HEK293T (cell line): ENCODE results near the gene TAT.

Experiments used
- CTCF ChIA-PET: fragments of 350-600 bp; formaldehyde crosslinking; extraction: SDS; loops from one replicate; lab custom pipeline; 2021; ENCODE audit warnings: antibody characterized with exemption, inconsistent platforms; lab: Yijun Ruan, JAX
- POLR2A ChIA-PET: fragments of 350-600 bp; formaldehyde crosslinking; extraction: SDS; loops from one replicate; lab custom pipeline; 2020; ENCODE audit warnings: antibody characterized with exemption, inconsistent platforms; lab: Yijun Ruan, JAX
- DNase-seq: peaks from one replicate; pipeline ENCODE4 v3.0.0; 2012; ENCODE audit warnings: mixed read lengths; ENCODE audit errors: extremely low spot score
- ARNT ChIP-seq: fragments of 450-650 bp; IDR thresholded peaks from 2 replicates; pipeline ENCODE4 v1.6.1; 2017; ENCODE audit warnings: mild to moderate bottlenecking
- BHLHE40 ChIP-seq: fragments of 450-650 bp; IDR thresholded peaks from 2 replicates; pipeline ENCODE4 v1.6.1; 2016; ENCODE audit warnings: mild to moderate bottlenecking, moderate library complexity, borderline replicate concordance
- CTBP1 ChIP-seq: fragments of 450-650 bp; IDR thresholded peaks from 2 replicates; pipeline ENCODE4 v1.6.1; 2016; ENCODE audit warnings: borderline replicate concordance
- ELF4 ChIP-seq: fragments of 450-650 bp; IDR thresholded peaks from 2 replicates; pipeline ENCODE4 v1.6.1; 2017; ENCODE audit warnings: antibody characterized with exemption
- FOXA1 ChIP-seq: fragments of 450-650 bp; IDR thresholded peaks from 2 replicates; pipeline ENCODE4 v1.6.1; 2016; ENCODE audit warnings: mild to moderate bottlenecking
- FOXK2 ChIP-seq: fragments of 450-650 bp; IDR thresholded peaks from 2 replicates; pipeline ENCODE4 v1.6.1; 2016; ENCODE audit warnings: mild to moderate bottlenecking
- FOXM1 ChIP-seq: fragments of 450-650 bp; IDR thresholded peaks from 2 replicates; pipeline ENCODE4 v1.6.1; 2017; ENCODE audit warnings: mild to moderate bottlenecking, borderline replicate concordance
- HDGF ChIP-seq: fragments of 450-650 bp; IDR thresholded peaks from 2 replicates; pipeline ENCODE4 v1.6.1; 2017; ENCODE audit warnings: antibody characterized with exemption, borderline replicate concordance
- L3MBTL2 ChIP-seq: fragments of 450-650 bp; conservative IDR thresholded peaks from 2 replicates; pipeline ENCODE4 v1.6.1; 2016; ENCODE audit warnings: mild to moderate bottlenecking
- LEF1 ChIP-seq: fragments of 450-650 bp; IDR thresholded peaks from 2 replicates; pipeline ENCODE4 v1.6.1; 2017; ENCODE audit warnings: mild to moderate bottlenecking, borderline replicate concordance
- NFRKB ChIP-seq: fragments of 450-650 bp; IDR thresholded peaks from 2 replicates; pipeline ENCODE4 v1.6.1; 2016; ENCODE audit warnings: mild to moderate bottlenecking, moderate library complexity
- SP1 ChIP-seq: fragments of 450-650 bp; IDR thresholded peaks from 2 replicates; pipeline ENCODE4 v1.6.1; 2017
- SUZ12 ChIP-seq: fragments of 450-650 bp; IDR thresholded peaks from 2 replicates; pipeline ENCODE4 v1.6.1; 2016; ENCODE audit warnings: mild to moderate bottlenecking
- TARDBP ChIP-seq: fragments of 450-650 bp; IDR thresholded peaks from 2 replicates; pipeline ENCODE4 v1.6.1; 2016
- ZNF384 ChIP-seq: fragments of 450-650 bp; IDR thresholded peaks from 2 replicates; pipeline ENCODE4 v1.6.1; 2016
- TF ChIP-seq, protein P1 (sequence below): fragments of 450-650 bp; IDR thresholded peaks from 2 replicates; pipeline ENCODE4 v1.6.1; 2016

The TAT gene

GRCh38 chr16:71576971-71577370 lies at the start of gene TAT:
Gene TAT (minus strand): TSS chr16:71577092. CDS start chr16:71576415, 677 bp downstream.
- CTCF ChIA-PET = interaction anchor here (2.0 kb wide), 1 partner anchor 34 kb away, joined by 5 read pairs; no protein-coding TSS in a partner anchor
- TF ChIP-seq TARDBP (no peak), HDGF (no peak), SUZ12 (no peak), FOXM1 (no peak), FOXK2 (no peak), ZNF384 (no peak), CTBP1 (no peak), ARNT (no peak), FOXA1 (no peak), LEF1 (no peak)
- TF ChIP-seq, protein P1, sequence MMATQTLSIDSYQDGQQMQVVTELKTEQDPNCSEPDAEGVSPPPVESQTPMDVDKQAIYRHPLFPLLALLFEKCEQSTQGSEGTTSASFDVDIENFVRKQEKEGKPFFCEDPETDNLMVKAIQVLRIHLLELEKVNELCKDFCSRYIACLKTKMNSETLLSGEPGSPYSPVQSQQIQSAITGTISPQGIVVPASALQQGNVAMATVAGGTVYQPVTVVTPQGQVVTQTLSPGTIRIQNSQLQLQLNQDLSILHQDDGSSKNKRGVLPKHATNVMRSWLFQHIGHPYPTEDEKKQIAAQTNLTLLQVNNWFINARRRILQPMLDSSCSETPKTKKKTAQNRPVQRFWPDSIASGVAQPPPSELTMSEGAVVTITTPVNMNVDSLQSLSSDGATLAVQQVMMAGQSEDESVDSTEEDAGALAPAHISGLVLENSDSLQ = no peak
- POLR2A ChIA-PET = interaction anchor here (1.2 kb wide), 1 partner anchor 12 kb away, joined by 4 read pairs; no protein-coding TSS in a partner anchor
- DNase-seq = no peak

DNA sequence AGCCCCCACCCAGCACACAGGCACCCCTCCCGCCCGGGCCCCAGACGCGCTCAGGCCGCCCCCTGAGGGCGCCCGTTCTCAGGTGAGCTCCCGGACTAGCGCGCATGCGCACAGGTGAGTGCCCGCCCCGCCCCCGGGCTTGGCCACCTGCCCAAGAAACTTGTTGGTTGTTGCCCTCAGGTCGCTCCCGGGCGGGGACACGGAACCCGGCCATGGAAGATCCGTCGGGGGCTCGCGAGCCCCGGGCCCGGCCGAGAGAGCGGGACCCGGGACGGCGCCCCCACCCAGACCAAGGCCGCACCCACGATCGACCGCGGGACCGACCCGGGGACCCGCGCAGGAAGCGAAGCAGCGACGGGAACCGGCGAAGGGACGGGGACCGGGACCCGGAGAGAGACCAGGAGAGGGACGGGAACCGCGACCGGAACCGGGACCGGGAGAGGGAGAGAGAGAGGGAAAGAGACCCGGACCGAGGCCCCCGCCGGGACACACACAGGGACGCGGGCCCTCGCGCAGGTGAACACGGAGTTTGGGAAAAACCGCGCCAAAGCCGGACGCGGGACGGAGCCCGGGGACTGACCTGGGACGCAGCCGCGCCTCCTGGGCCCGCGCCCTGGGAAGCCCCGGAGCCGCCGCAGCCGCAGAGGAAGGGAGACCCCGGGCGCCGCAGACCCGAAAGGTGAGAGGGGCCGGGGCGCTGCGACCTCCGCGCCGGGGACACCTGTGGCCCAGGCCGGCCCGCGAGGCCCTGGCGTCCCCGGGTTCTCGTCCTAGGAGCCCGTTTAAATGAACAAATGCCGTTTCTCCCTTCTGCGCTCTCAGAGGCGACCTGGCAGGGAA lies 49.3 kb upstream of the TAT start, which contains the start of gene MARVELD3:
Gene MARVELD3 (plus strand): TSS at position 167 of the 840 bp plus-strand sequence. CDS start 46 bp downstream, at position 213.
- no peak for DNase-seq
- TF ChIP-seq L3MBTL2 (no peak; the same call in 1 of the 2 replicates), NFRKB (no peak), ZNF384 (no peak), ELF4 (no peak), ARNT (no peak), TARDBP (no peak), HDGF (no peak), FOXK2 (no peak)
- ChIA-PET CTCF (interaction anchor here (1.0 kb wide), 1 partner anchor 15 kb away, joined by 3 read pairs; no protein-coding TSS in a partner anchor), POLR2A (no interaction called here)

GRCh38 chr16:71625113-71625850 lies 48.4 kb upstream of the TAT start:
- no peak for TF ChIP-seq SP1
- TF ChIP-seq, protein P1 = no peak
- TF ChIP-seq ARNT = no peak
- TF ChIP-seq FOXM1 = no peak
- TF ChIP-seq HDGF = no peak
- no peak for TF ChIP-seq FOXK2
- no peak for TF ChIP-seq SUZ12
- POLR2A ChIA-PET = no interaction called here
- CTCF ChIA-PET = interaction anchor here (1.0 kb wide), 1 partner anchor 14 kb away, joined by 3 read pairs; no protein-coding TSS in a partner anchor
- DNase-seq = no peak

DNA sequence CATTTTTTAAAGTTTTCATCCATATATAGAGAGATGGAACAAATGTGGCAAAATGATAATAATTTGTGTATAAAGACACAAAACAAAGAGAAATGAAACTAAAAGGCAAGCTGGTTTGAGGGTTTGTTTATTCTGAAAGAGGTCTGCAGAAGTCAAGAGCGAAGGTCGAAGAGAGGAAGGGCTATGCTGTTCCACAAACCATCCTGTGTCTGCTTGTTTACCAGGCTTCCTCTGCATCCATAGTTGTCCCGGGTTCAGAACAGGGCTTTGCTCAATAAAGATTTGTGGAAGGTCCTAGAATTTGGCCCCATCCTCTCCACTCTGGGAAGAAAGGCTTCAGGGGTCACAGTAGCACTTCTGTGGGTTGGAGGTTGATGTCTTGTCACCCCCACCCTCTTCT lies 46.7 kb upstream of the TAT start:
- TF ChIP-seq FOXM1 = no peak
- TF ChIP-seq ELF4 = no peak
- TF ChIP-seq, protein P1 = no peak
- no peak for TF ChIP-seq ARNT
- TF ChIP-seq HDGF = no peak
- TF ChIP-seq LEF1 = no peak
- no peak for TF ChIP-seq FOXK2
- TF ChIP-seq FOXA1 = no peak
- no peak for TF ChIP-seq TARDBP
- TF ChIP-seq SP1 = no peak
- TF ChIP-seq NFRKB = no peak
- no peak for TF ChIP-seq BHLHE40
- TF ChIP-seq SUZ12 = no peak
- TF ChIP-seq L3MBTL2 = no peak
- TF ChIP-seq CTBP1 = no peak
- no peak for TF ChIP-seq ZNF384
- POLR2A ChIA-PET = interaction anchor here (0.9 kb wide), 1 partner anchor 13 kb away, joined by 3 read pairs; no protein-coding TSS in a partner anchor
- CTCF ChIA-PET = no interaction called here
- DNase-seq = no peak

DNA sequence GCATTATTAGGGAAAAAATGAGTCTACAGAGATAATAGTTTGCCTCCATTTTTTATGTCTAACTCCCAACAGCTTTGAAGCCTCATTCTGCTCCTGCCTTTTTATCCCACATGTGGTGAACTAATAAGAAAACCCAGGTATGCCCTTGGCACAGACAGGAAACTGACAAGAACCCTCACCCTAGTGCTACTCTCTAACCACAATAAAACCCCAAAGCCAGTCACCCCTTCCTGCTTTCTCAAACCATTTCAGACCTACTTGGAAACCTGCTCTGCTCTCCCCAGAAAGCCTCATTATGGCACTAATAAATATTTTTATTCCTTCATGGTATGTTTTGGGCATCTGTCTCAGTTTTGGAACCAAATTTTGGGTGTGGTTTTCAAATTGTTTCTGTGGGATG lies 45.2 kb upstream of the TAT start:
- TF ChIP-seq L3MBTL2 (no peak), BHLHE40 (no peak), ELF4 (no peak), SP1 (no peak), LEF1 (no peak), FOXA1 (no peak), ARNT (no peak), SUZ12 (no peak), HDGF (no peak), FOXK2 (no peak), CTBP1 (no peak), TARDBP (no peak), FOXM1 (no peak), ZNF384 (no peak), NFRKB (no peak)
- TF ChIP-seq, protein P1 = no peak
- ChIA-PET POLR2A (no interaction called here), CTCF (interaction anchor here (0.6 kb wide), 1 partner anchor 1101 kb away, joined by 5 read pairs; no protein-coding TSS in a partner anchor)
- no peak for DNase-seq
